Measurements from ENCODE around the gene SPIRE2. TPM values are rescaled to one million over a fixed set of nuclear protein-coding genes. Genes with fewer than 3 reads are reported as not detected.
"Not testable (repeated sequence)": the region's sequence is repeated elsewhere in the genome, so short reads cannot be mapped to it uniquely, and the experiment has no call there.

The SPIRE2 gene
- total RNA-seq, 1 donor from 2014 or later = 15.8 TPM

- peak; percentile 12 to 43 for ATAC-seq
- no peak for DNase-seq
- Histone ChIP-seq H3K27ac (peak overlapping the region; percentile 18), H3K9me3 (no peaks in the 10 kb centered on the region), H3K4me1 (no peaks in the 10 kb centered on the region), H3K27me3 (ENCODE audit: low read depth) (no peaks in the 10 kb centered on the region), H3K4me3 (no peak overlapping the region), H3K36me3 (no peaks in the 10 kb centered on the region)
- intact Hi-C loops (cut with DNase I) = no loop called here
- TF ChIP-seq CTCF (IDR thresholded peaks at IDR 0.05) = no peak
These were observed 29.4 kb upstream of the SPIRE2 start for GRCh38 chr16:89798832-89799370.

GRCh38 chr16:89801800-89802199, 26.5 kb upstream of the SPIRE2 start:
- Histone ChIP-seq H3K4me3 (no peak overlapping the region), H3K4me1 (no peaks in the 10 kb centered on the region), H3K27me3 (ENCODE audit: low read depth) (no peaks in the 10 kb centered on the region), H3K36me3 (no peaks in the 10 kb centered on the region), H3K9me3 (no peaks in the 10 kb centered on the region), H3K27ac (no peak overlapping the region)
- DNase-seq (no peak), ATAC-seq (no peak)
- intact Hi-C loops (cut with DNase I) = no loop called here
- TF ChIP-seq CTCF (IDR thresholded peaks at IDR 0.05) = no peak

- no peak for TF ChIP-seq CTCF (IDR thresholded peaks at IDR 0.05)
- H3K36me3 ChIP-seq = no peaks in the 10 kb centered on the region
- no peak overlapping the region for H3K4me3 ChIP-seq
- H3K27me3 ChIP-seq (ENCODE audit: low read depth) = no peaks in the 10 kb centered on the region
- no peaks in the 10 kb centered on the region for H3K9me3 ChIP-seq
- intact Hi-C loops (cut with DNase I) = no loop called here
- ATAC-seq (peak in 1 of 2 donors; percentile 46), DNase-seq (no peak)
- no peak overlapping the region for H3K27ac ChIP-seq
- H3K4me1 ChIP-seq = no peaks in the 10 kb centered on the region
These were observed 23.0 kb upstream of the SPIRE2 start for GRCh38 chr16:89805136-89805905.

- H3K4me1 ChIP-seq; H3K27ac ChIP-seq; intact Hi-C loops (cut with DNase I); H3K9me3 ChIP-seq; H3K4me3 ChIP-seq; H3K27me3 ChIP-seq (ENCODE audit: low read depth); ATAC-seq; DNase-seq; H3K36me3 ChIP-seq: not testable (repeated sequence)
These were observed 21.6 kb upstream of the SPIRE2 start for GRCh38 chr16:89806589-89807193.

GRCh38 chr16:89808475-89808874, 19.8 kb upstream of the SPIRE2 start:
- DNase-seq (no peak), ATAC-seq (peak in 1 of 2 donors; percentile 39)
- intact Hi-C loops (cut with DNase I) = no loop called here
- TF ChIP-seq CTCF (IDR thresholded peaks at IDR 0.05) = no peak
- Histone ChIP-seq H3K4me1 (no peaks in the 10 kb centered on the region), H3K36me3 (no peaks in the 10 kb centered on the region), H3K27me3 (ENCODE audit: low read depth) (no peaks in the 10 kb centered on the region), H3K27ac (no peak overlapping the region), H3K4me3 (no peak overlapping the region), H3K9me3 (no peaks in the 10 kb centered on the region)

GRCh38 chr16:89811321-89811720, 17.0 kb upstream of the SPIRE2 start:
- H3K27me3 ChIP-seq (ENCODE audit: low read depth) = no peaks in the 10 kb centered on the region
- H3K27ac ChIP-seq = no peak overlapping the region
- no peak overlapping the region for H3K4me3 ChIP-seq
- no peak for ATAC-seq
- no peak for TF ChIP-seq CTCF (IDR thresholded peaks at IDR 0.05)
- no peaks in the 10 kb centered on the region for H3K9me3 ChIP-seq
- no peak for DNase-seq
- intact Hi-C loops (cut with DNase I) = no loop called here
- H3K4me1 ChIP-seq = peaks cover 5% of the 10 kb centered on the region
- no peaks in the 10 kb centered on the region for H3K36me3 ChIP-seq

Measured in lower lobe of right lung (tissue), 2 donors.